HS-27A (cell line): ENCODE data around the gene C11orf98.
"Not testable (repeated sequence)": the region's sequence is repeated elsewhere in the genome, so short reads cannot be mapped to it uniquely, and the experiment has no call there.

ENCODE experiments used
- DNase-seq: peaks from one replicate; pipeline ENCODE4 v3.0.0-alpha.2; 2012; ENCODE audit warnings: low read depth, missing footprints

C11orf98 gene

GRCh38 chr11:62682518-62682917, 17.5 kb upstream of the C11orf98 start:
- DNase-seq: no peak

GRCh38 chr11:62680825-62681240, 15.8 kb upstream of the C11orf98 start:
- DNase-seq: no peak

DNA sequence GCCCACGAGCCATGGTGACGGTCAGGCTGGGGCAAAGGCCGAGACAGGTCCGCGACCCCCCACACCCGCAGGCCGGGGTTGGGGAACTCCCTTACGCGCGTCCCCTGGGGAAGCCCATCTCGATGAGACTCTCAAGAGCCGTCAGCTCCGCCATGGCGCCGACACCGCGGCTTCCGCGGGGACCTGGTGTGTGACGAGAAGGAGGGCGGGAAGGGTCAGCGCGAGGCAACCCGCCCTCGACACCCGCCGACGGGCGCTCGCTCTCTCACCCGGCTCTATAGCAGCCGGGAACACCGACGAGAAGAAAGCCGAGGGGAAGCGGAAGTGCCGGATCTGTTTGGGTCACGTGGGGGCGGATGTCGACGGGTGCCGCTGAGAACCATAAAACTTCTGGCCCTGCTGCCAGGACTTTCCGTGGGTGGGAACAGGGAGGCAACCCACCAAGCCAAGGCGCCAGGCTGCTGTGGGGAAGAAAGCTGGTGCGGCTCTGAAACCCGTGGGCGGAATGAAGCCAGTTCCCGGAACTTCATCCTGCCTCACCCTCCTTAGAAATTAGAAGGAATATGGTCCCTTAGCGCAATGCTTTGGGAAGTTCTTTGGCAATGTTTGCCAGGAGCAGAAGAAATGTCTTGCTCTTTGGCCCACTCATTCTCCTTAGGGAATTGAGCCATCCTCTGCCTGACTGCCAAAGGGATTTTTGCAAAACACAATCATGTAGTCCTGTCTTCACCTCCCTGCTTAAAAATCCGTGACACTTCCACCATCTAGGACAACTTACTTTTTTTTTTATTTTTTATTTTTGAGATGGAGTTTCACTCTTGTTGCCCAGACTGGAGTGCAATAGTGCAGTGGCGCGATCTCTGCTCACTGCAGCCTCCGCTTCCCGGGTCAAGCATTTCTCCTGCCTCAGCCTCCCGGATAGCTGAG, 14.0 kb upstream of the C11orf98 start, which contains the start of gene UBXN1:
Gene UBXN1 (minus strand): TSS at position 304 of the 927 bp plus-strand sequence. CDS start 150 bp downstream, at position 154.
- no peak for DNase-seq

GRCh38 chr11:62678433-62678769, 13.4 kb upstream of the C11orf98 start:
- DNase-seq: no peak

- no peak for DNase-seq
Measured at GRCh38 chr11:62677714-62678113, 12.7 kb upstream of the C11orf98 start.

- no peak for DNase-seq
Measured at GRCh38 chr11:62677156-62677555, 12.1 kb upstream of the C11orf98 start.

DNA sequence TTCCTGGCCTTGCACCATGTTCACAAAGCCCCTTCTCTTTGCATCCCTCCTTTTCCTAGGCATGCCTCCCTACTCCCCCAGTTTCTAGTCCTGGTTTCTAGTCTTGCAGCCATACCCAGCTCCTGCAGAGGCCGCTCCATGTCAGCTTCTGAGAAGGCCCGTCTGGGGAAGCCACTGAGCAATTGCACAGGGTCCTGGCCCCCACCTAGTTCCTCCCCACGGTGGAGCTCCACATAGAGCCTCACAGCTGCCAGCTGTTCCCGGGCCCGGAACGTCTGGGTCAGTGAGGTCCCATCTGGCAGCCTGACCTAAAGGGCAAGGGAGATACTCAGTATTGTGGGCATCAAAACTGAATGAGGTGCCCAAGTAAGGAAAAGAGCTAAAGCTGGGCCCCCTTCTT, 11.7 kb upstream of the C11orf98 start:
- DNase-seq: no peak

- DNase-seq: not testable (repeated sequence)
Measured at GRCh38 chr11:62675415-62675814, 10.4 kb upstream of the C11orf98 start.

GRCh38 chr11:62673196-62673525, 8.2 kb upstream of the C11orf98 start:
- no peak for DNase-seq

DNA sequence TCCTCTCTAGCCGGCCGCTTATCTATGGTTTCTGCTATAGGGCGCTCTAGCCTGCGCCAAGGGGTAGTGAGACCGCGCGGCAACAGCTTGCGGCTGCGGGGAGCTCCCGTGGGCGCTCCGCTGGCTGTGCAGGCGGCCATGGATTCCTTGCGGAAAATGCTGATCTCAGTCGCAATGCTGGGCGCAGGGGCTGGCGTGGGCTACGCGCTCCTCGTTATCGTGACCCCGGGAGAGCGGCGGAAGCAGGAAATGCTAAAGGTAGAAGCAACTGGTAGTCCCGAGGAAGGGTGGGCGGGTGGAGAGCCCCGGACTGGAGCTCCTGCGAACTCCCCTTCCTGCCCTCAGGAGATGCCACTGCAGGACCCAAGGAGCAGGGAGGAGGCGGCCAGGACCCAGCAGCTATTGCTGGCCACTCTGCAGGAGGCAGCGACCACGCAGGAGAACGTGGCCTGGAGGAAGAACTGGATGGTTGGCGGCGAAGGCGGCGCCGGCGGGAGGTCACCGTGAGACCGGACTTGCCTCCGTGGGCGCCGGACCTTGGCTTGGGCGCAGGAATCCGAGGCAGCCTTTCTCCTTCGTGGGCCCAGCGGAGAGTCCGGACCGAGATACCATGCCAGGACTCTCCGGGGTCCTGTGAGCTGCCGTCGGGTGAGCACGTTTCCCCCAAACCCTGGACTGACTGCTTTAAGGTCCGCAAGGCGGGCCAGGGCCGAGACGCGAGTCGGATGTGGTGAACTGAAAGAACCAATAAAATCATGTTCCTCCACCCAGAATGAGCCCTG, 6.8 kb upstream of the C11orf98 start, which contains the start of the genes LBHD1 and UQCC3:
Gene LBHD1 (minus strand): TSS at position 660 of the 782 bp plus-strand sequence. CDS start 2,236 bp downstream, outside the sequence.
Gene UQCC3 (plus strand): TSS at position 66 of the 782 bp plus-strand sequence. CDS start 73 bp downstream, at position 139.
- peak; percentile 86 for DNase-seq

DNA sequence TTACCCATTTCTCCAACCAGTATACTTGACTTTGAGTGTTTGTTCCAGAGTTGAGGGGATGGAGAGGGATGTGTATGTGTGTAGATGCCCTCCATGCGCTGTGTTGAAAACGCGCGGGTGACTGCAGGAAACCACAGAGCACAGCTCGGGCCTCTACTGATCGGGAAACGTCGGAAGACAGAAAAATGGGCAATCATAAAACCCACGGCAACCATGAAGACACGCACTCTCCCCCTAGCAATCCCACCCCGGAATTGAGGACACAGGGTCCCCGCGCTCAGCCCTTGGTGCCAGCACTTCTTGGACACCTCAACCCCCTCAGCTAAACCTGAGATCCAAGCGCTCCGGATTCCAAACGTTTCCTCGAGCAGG, 6.2 kb upstream of the C11orf98 start:
- DNase-seq: no peak

GRCh38 chr11:62669420-62670161, 4.6 kb upstream of the C11orf98 start:
- DNase-seq: no peak

DNA sequence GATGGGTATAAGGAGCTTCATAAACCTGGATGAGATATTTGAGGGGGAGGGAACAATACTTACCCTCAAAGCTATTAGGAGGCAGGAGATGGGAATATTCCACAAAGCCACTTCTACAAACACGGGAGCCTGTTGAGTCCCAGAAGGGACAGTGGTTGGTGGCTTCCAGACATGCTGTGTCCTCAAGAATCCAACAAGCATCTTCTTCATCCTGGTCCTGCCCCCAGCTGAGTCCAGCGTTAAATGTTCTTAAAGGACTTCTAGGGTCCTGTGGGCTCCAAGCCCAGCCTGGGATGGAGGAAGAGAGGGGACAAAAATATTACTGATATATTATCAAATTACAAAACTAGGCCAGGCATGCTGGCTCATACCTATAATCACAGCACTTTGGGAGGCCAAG, 2.5 kb upstream of the C11orf98 start:
- DNase-seq: no peak

GRCh38 chr11:62666259-62666926, 1.4 kb upstream of the C11orf98 start:
- no peak for DNase-seq

- no peak for DNase-seq
Measured at GRCh38 chr11:62665599-62666258, 719 bp upstream of the C11orf98 start.

DNA sequence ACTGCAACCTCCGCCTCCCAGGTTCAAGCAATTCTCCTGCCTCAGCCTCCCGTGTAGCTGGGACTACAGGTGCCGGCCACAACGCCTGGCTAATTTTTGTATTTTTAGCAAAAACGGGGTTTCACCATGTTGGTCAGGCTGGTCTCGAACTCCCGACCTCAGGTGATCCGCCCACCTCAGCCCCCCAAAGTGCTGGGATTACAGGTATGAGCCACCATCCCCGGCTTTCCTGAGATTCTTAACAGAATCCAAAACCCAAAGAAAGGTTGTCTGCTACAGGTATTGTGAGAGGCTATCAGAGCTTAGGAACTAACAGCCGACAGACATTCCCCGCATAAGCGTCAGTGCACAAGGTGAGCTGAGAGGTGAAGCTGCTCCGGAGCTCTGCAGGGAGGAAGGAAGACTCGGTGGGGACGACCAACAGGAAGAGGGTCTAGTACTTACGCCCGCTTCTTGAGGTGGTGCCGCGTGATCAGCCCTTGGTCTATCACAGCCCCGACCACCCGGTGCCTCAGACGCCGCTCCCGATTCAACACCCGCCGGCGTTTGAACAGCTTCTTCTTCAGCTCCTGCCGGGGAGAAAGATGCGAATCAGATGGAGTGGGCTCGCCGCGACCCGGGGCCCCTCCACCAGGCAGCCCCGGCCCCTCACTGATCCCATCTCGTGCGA, 470 bp downstream of the C11orf98 start:
- no peak for DNase-seq

DNA sequence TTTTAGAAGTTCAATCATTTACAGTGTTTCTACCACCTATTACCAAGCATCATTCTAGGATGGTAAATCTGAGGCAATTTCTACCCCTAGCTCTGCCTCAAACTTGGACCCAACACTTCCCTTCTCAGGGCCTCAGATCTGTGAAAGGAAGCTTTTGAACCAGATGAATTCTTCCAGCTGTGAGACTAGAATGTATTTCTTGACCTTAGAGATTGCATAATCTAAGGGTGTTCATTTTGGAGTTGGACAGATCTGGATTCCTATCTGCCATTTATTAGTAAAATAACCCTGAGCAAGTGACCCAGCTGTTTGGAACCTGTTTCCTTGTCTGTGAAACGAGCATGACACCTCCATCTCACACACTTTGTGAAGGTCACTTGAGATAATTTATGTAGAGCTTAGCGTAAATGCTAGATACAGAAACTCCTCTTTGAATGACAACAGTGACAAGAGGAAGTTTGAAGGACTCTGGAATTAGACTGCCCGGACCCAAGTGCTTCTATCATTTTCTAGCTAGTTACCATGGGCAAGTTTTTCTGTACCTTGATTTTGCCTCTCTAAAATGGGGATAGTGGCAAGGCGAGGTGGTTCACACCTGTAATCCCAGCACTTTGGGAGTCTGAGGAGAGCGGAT, 8.1 kb downstream of the C11orf98 start:
- DNase-seq: no peak

- DNase-seq: no peak
Measured at GRCh38 chr11:62654297-62654696, 10.7 kb downstream of the C11orf98 start.

DNA sequence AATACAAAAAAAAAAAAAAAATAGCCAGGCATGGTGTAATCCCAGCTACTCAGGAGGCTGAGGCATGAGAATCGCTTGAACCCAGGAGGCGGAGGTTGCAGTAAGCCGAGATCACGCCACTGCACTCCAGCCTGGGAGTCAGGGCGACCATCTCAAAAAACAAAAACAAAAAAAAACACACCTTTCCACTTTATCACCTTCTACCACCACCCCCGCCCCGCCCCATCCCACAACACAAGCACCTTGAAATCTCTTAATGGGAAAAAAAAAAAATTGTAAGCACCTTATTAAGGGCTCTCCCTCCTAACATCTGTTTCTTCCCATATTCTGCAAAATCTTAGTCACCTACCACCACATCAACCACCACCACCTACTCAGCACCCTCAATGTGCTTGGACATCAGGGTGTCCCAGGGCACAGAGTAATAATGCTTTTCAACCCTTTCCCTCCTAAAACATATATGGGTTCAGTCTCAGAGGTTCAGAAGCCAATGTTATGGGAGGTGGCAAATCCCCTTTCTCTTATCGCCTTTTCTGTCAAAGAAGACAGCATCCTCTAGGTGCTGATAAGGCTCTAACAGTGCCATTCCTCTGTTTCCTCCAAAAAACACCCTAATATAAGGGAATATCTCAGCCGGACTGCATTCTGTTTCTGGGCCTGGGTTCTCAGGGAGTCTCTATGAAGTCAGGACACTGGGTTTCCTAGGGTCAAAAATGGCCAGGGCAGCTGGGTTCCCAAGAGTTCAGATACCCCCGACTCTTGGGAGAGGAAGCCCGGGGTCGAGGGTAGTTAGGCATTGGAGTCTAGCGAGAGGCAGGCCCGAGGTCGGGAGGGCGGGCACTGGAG, 12.6 kb downstream of the C11orf98 start:
- DNase-seq: peak; percentile 23
